GM19438 (cell line): ENCODE data around the gene DPYSL4.

Source experiments
- ATAC-seq: cut with Tn5 transposase; IDR thresholded peaks from one replicate; pipeline ENCODE4 v1.9.1; 2021; ENCODE audit warnings: low read depth; ENCODE audit not compliant: unreplicated experiment

DPYSL4 gene

DNA sequence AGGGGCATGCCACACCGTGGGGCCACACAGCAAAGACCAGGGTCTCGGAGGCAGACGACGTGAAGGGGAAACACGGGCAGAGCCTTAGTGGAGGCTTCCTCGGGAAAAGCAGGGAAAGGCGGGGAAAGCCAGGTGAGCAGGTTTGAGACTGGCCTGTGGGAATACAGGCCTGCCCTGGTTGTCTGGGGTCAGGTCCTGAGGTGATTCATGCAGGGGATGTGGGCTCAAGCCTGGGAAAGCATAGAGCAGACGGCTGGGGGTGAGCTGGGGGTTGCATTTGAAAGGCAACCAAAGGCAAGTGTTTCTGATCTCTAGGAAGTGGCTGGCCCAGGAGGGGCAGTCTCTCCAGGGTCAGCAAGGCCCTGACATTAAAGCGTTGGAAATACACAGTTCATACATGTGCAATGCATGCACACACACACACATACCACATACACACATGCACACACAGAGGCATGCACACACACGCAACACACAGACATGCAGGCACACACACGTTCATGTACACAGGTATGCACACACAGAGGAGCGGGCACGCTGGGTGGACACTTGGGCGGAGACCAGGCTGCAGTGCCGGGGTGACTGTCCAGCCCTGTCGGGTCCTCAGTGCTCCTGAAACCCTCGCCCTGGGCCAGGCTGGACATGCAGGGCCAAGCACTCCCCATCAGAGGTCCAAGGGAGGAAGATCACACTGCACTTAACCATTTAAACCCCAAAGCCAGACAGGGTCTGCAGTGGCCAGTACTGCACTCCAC is 51.8 kb downstream of the DPYSL4 start:
- no peak for ATAC-seq

DNA sequence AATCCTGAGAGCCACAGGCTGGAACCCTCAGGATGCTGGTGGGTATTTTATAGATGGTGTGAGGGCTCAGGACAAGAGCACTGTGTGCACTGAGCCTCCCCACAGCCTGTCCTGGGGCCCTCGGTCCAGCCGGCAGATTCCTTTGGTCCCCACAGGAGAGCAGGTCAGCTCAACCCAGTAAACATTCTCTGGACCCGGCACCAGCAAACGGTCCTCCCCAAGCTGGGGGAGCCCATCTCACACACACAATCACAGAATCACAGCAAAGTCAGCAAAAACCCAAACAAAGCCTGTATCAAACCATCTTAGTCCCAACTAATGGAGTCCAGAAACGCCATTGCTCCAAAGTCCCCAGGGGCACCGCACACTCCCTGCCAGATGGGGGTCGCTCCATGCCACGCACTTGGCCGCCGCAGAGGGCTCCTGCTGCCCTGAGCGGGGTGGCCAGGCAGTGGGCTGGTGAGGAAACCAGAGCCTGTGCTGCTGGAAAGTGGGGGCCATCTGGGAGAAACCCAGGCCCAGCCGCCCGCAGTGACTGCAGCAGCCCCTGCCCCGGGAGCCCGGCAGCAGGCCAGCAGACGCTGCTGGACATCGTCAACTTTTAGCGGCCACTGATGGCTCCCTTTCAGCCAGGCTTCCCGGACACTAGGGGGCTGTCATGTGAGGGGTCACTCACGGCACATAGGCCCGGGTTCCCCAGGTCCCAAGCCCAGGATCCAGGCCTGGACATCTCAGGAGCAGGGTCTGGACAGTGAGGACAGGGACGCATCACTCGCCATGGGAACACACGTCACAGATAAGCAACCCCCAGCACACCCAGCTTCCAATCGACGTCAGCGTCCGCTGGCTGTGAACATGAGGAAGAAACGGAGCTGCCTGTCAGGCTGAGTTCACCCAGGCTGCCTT is 52.6 kb downstream of the DPYSL4 start:
- ATAC-seq, result no peak

DNA sequence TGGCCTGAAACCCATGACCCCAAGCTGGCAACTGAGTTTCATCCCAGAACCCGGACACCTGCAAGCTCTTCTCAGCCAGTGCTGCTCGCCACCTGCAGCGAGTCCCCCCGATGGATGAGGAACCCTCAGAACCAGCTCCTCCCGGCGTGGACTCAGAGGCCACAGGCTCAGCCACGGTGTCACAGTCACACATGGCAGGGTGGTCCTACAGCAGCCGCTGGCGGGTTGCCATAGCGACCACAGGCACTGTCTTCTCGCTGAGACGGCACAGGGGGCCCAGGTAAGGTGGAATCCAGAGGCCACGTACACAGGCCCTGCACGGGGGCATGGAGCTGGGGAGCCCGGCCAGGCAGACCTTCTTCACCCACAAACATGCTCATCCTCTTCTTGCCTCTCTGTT is 53.4 kb downstream of the DPYSL4 start:
- no peak for ATAC-seq

DNA sequence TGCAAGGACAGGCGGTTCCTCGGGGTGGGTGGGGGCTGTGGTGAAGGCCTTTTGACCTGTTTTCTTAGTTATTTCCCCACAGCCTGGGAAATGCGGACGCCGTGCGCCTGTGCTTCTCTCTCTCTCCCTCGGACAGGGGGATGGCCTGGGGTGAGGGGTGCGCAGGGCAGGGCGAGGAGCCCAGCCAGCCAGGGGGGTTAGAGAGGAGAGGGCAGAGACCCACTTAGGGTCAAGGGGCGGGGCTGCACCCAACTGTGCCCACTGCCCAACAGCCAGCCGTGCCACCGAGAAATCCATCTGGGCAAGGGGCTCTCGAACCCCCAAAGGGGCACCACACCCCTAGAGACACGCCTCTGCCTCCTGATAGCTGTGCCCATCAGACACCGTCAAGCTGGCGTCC is 53.8 kb downstream of the DPYSL4 start:
- ATAC-seq, result no peak

DNA sequence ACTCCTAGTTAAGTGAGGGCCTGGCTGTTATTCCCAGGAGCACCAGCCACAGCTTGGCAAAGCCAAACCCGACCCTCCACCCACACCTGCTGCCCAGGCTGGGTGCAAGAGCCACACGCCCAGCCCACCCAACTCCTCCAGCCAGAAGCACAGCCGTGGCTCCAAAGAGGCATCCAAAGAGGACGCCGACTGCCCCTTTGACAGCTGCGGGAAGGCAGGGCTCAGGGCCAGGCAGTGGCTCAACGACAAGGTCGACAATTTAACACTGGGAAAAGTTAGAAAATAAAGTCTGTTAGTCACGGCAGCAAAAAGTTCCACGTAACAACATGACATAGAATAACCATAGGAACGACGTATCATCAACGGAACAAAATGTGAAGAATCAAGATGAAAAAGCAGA is 54.3 kb downstream of the DPYSL4 start:
- no peak for ATAC-seq

DNA sequence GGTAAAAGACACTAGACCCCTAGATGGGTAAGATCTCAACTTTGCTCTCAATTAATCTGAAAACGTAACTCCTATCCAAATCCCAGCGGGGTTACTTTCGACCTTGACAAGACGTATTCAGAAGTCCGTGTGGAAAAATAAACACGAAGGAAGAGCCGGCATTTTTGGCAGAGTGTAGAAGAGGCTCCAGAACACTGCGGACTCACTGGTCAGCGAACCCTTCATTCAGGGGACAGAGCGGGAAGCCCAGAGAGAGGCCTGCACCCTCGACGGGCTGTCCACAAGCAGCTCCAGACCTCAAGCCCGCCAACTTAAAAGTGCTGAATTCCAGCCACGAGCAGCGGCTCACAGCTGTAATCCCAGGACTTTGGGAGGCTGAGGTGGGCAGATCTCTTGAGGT is 54.7 kb downstream of the DPYSL4 start:
- ATAC-seq, result no peak

DNA sequence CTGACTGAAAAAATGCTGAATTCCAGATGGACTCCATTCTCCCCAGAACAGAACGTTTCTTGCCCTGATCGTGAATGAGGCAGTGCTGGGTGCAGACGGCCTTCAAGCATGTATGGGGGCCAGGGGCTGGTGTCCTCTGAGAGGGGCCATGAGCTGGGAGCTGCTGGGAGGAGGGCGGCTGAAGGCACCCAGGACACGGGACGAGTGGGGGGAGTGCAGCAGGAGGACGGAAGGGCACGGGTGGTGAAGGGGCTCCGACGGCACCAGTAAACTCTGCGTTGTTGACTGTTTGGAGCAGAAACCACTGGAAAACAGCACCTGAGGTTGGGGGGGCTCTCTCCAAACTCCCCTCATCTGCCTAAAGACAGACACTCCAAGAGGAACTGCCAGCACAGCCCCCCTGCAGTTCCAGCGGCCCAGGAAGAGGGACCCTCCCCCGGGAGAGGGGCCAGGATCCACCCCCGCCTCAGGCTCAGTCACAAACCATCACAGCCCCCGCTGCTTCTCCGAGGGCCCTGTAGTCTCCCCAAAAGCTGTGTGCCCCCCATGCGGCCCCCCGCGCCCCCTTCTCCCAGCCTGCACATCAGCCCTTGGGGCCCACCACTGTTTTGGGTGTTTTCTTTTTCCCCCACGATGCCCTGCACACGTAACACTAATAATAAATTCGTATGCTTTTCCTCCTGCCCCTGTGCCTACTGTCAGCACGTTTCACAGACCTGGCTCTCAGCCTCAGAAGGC is 55.5 kb downstream of the DPYSL4 start:
- ATAC-seq, result no peak

DNA sequence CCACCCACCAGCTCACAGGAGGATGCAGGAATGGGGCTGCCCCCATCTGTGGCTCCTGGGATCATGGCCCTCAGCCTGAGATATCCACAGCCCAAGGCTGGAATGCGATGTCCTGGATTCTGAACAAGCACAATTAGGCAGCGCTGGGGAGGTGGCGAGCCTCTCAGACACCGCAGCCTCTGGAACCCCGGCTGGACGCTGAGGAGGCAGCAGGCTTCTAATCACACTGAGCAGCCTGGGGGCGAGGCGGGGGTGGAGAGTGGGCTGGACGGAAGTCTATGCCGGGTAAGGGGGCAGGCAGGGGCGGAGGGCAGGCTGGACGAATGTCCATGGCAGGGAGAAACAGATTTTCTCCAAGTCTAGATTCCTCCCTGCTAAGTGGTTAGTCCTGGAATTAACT is 56.4 kb downstream of the DPYSL4 start:
- ATAC-seq, result no peak

DNA sequence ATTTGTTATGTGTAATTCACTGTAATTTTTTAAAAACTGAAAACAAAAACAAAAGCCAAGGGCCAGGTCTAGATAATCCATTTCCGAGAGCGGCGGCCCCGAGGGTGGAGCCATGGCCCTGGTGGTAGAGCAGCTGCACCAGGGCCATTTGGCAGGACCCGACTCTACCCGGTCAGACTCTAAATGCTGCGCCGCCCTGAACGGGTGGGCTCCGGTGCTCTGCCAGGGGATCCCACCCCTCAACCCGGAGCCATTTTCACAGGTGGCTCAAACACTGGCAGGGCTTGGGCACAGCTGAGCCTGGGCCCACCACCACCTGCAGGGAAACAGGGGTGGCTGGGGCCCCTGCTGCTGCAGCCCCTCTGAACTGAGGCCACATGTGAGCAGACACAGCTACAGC is 56.9 kb downstream of the DPYSL4 start:
- ATAC-seq, result no peak

DNA sequence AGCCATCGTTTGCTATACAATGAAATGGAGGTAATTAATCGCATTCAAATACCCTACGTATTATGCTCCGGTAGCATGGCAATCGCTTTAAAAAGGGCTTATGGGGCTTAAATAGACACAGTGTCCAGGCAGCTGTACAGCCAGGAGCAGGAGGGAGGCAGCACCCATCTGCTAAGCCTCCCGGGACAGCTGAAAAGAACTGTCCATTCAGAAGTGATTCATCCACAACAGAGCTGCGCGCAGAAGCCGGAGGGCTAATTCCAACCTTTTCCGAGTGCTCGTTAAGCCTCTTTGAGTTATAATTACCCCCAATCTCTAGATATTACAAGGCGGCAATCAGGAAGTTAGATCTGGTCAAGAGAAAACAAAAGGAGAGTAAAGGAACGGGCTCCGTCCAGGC is 58.3 kb downstream of the DPYSL4 start:
- no peak for ATAC-seq

DNA sequence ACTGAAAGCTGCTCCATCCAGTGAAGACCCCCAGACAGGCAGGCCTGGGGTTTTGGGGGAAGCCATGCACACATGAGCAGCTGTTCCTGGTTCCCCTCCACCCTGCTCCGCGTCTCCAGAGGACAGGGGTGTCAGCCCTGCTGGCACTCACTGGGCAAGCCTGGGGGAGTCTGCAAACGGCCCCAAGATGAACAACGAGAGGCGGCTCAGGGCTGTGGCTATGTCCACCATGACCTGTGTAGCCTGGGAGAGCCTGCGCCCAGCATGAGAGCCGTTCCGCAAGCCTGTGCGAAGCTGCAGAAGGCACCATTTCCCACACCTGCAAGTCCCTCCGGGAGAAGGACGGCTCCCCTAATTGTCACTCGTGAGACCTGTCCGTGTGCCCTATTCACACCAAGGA is 59.5 kb downstream of the DPYSL4 start:
- no peak for ATAC-seq

DNA sequence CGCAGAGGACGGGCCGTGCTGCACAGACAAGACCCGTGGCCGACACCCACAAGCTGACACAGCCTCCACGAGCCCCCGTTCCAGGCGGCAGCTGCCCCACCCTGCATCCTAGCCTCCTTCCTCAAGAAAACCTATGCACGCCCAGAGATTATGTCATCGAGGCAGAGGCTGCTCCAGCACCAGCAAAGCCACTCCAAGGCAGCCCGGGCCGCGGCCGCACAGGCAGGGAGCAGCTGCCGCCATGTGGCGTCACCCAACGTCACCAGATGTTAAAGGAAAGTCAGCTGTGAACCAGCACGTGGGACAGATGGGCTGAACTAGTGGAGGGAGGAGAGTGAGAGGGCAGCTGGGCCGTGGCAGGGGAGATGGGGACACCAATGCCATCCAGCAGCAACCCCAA is 61.2 kb downstream of the DPYSL4 start:
- ATAC-seq, result no peak

DNA sequence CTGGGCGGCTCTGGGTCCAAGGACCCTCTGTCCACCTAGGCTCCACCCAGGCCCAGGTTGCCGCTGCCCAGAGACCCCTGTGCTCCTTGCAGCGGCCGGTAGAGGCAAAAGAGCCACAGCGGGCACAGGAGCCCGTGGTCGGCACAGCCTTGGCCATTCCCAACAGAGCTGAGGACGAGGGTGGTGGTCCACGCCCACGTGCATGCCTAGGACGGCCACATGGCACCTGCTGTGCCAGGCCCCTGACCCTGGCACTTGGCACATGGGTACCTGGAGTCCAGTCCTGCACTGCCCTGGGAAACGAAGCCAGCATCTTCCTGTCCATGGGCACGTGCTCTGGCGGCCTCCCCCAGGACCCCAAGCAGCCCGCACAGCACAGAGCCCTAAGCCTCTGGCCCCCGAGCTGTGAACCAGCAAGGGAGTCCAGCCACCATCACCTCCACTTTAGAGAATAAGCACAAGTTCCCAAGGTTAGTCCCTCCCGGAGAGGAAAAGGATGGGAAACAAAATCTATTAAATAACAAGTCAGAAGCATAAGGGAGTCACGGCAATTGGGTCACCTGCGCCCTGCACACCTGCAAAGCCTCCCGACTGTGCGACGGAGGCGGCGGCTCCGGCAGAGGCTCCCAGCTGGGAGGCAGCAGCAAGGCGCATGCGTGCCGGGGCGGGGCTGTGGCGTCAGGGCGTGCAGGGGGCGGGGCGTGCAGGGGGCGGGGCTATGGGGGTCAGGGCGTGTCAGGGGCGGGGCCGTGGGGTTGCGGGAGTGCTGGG is 61.9 kb downstream of the DPYSL4 start:
- ATAC-seq, result no peak

DNA sequence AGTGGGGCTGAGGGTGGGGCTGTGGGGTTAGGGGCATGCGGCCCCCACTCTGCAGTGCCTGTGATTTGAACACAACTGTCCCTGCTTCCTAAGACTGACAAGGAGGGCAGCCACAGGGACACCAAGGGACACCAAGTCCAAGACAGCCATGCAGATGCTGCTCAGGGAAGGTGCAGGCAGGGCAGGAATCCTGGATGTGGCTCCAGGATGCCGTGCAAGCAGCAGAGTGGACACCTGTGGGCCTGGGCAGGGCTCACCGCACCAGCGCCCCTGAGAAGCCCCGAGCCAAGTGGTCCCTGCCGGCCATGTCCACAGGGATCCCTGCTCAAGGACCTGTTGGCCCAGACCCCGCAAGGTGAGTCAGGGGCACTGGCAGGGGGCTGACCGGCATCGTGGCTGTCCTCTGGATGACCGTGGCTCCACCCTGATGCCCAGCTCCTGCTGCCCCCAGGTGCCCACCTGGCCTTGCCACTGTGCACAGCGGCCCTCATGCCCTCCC is 62.5 kb downstream of the DPYSL4 start:
- ATAC-seq, result no peak

DNA sequence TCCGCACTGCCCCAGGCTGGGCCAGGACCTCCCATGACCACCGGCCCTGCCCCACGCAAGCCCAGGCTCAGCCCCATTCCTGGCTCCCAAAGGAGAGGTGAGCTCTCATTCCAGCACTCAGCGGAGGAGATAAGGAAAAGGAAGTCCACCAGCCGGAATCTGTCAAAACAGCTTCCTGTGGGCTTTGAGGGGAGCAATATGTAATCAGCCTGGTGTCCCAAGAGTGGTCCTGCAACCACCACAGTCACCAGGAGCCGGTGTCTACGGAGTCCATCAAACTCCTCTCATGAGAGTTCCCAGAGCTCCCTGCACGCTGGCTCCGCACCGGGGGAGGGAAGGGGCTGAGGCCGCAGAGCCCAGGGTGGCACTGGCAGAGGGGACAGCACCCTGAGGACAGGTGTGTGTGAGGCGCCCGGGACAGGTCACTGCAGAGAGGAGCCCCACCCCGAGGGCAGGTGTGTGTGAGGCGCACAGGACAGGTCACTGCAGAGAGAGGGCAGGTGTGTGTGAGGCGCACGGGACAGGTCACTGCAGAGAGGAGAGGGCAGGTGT is 63.2 kb downstream of the DPYSL4 start:
- ATAC-seq, result no peak

DNA sequence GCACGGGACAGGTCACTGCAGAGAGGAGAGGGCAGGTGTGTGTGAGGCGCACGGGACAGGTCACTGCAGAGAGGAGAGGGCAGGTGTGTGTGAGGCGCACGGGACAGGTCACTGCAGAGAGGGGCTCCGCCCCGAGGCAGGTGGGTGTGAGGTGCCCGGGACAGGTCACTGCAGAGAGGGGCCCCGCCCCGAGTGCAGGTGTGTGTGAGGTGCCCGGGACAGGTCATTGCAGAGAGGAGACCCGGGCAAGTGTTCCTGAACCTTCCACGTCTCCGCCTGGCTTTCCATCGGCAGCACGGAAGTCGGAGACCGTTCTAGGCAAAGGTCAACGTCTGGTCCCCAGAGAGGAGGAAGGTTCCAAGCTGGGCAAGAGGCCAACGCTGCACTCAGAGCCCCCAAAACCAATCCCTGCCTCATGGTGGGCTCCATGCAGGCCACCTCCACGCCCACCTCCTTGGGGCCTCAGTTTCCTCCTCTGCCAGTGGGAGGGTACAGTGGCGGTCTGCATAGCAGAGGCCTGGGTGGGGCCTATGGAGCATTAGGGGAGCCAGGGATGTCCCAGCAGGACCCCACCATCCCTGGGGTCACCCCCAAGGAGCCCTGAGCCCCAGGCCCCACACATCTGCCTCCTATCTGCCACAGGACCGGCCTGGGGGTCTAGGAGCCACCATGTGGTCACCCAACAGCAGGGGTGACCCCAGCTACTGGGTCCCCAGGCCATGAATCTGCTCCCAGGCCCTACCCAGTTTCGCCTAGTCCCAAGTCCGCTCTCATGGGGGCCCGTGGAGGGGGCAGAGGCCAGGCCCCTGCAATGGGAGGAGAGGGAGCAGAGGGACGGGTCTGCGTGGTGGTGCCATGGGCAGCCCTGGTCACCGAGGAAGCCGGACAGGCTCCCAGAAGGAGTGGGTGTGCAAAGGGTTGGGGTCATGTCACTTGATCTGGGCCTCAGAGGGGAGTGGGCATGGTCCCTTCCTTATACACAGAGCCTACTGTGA is 64.0 kb downstream of the DPYSL4 start:
- ATAC-seq, result no peak

DNA sequence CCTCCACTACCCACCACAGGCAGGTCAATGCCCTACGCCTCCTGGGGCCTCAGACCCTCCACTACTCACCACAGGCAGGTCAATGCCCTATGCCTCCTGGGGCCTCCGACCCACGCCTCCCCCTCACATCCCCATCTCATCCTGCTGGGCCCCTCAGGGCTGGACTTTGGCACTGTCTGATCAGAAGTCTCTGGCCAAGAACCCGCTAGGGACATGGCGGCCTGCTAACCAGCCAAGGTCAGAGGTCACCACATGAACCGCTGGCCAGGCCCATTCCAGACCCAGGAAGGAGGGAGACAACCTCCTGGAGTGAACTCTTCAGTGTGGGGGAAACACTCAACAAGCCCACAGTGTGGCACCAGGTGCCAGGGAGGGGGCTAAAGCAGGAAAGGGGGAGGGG is 65.2 kb downstream of the DPYSL4 start:
- no peak for ATAC-seq

DNA sequence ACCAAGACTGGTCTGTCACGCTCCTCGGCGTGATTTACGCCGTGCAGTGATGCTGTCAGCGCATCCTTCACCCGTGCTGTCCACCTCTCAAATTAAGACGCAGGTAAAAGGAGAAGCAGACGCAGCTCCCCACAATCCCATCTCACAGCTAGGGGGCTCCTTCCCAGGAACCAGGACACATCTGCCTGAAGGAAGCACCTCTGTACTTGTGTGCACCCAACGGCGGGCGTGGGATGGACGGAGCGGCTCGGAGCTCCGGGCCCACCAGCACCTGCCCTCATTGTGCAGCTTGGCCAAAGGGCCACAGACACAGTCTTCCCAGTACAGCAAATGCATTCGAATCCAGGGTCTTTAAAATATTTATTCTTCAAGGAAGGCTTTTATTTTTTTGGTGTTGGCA is 65.7 kb downstream of the DPYSL4 start:
- ATAC-seq, result no peak
